Pancreas (tissue), 10 donors: ENCODE data around the gene CLEC5A. TPM values are rescaled to one million over a fixed set of nuclear protein-coding genes. Genes with fewer than 3 reads are reported as not detected.

Source experiments
- ATAC-seq, 4 donors: fragments of 200-7000 bp; cut with Tn5 transposase; one replicate each; pipeline versions ENCODE4 v1.8.0 to v1.9.1; 2020; ENCODE audit warnings: mild to moderate bottlenecking in 4 of 4, moderate library complexity in 4 of 4
- DNase-seq, 6 donors: peaks; one replicate each; pipeline ENCODE4 v3.0.0-alpha.2; 2020
- FAIRE-seq: peaks from 2 replicates; lab custom pipeline; 2012; peaks lifted over from hg19 to GRCh38; lab: Jason Lieb, UNC
- H3K27ac ChIP-seq, 4 donors: fragments of 200-600 bp; sonication (generic); 1 replicate in 3 of 4; 2 replicates in 1 of 4; pipeline versions ENCODE4 v1.5.0 to v1.8.0; 2020
- H3K27me3 ChIP-seq, 4 donors: fragments of 200-600 bp; one replicate each; pipeline ENCODE4 v1.8.0; 2021
- H3K36me3 ChIP-seq, 3 donors: fragments of 200-600 bp; sonication (generic) in 1 of 3; one replicate each; pipeline versions ENCODE4 v1.5.0 to v1.8.0; 2020 to 2021
- H3K4me1 ChIP-seq, 3 donors: fragments of 200-600 bp; one replicate each; pipeline ENCODE4 v1.8.0; 2021
- H3K4me3 ChIP-seq, 4 donors: fragments of 200-600 bp; sonication (generic) in 2 of 4; one replicate each; pipeline versions ENCODE4 v1.5.0 to v1.8.0; 2020 to 2021
- H3K9me3 ChIP-seq, 4 donors: fragments of 200-600 bp; one replicate each; pipeline ENCODE4 v1.8.0; 2021
- CTCF ChIP-seq, 4 donors: fragments of 200-600 bp; sonication (generic) in 3 of 4; IDR thresholded peaks; one replicate each; pipeline versions ENCODE4 v1.5.0 to v1.8.0; 2021; ENCODE audit warnings: antibody characterized with exemption in 4 of 4
- WGBS, 2 donors: extraction: QIAGEN DNeasy Blood & Tissue Kit; methylation state at CpG; one replicate each; pipeline ENCODE4 v1.1.7; 2013; 5-methylcytosine and 5-hydroxymethylcytosine counted together
- intact Hi-C, 3 donors: fragments of 100-400 bp; cut with DNase I; formaldehyde crosslinking; loops; one replicate each; pipeline versions ENCODE4 v1.11.1 to v1.14.2; 2022
- polyA plus RNA-seq, 2 donors: library from polyadenylated mRNA; stranded (reverse); fragments of 200-250 nt; gene quantifications; one replicate each; pipeline ENCODE4 v1.2.3, GENCODE V29; 2013
- total RNA-seq, 6 donors: library from RNA; stranded (reverse); fragmentation: NEBNext Ultra II Directional in 4 of 6; extraction: Animal tissue kit (Norgen Biotek cat#: 25700) in 4 of 6; gene quantifications; one replicate each; pipeline versions ENCODE4 v1.2.1 to v1.2.4, GENCODE V29; 2021 to 2023
- donor health status: healthy with polysubstance abuse.
- donor health status: DM: no; HTN: no; CAD: no; lungs with moderate emphysema.
- donor health status: DM: no; HTN: no; CAD: no.
- donor health status: control.
- donor health status: control.
- donor health status: Bipolar disorder and iron deficiency.
- donor health status: DM: yes; HTN: yes; CAD: no.
- donor health status: DM: no; HTN: no; CAD: no.
- donor health status: DM: no; HTN: no; CAD: no.
- donor health status: DM: yes; HTN: yes; CAD: no.

Gene CLEC5A
- total and polyA plus RNA-seq, 8 donors, result 0.14 to 5.3 (median 0.87) TPM

GRCh38 chr7:141976524-141977245 lies 29.9 kb upstream of the CLEC5A start:
- Histone ChIP-seq H3K9me3 (no peaks in the 10 kb centered on the region), H3K27ac (no peak overlapping the region), H3K27me3 (no peaks in the 10 kb centered on the region), H3K36me3 (no peaks in the 10 kb centered on the region), H3K4me1 (peaks cover 0 to 4% (median 0%) of the 10 kb centered on the region in 3 donors), H3K4me3 (peak overlapping the region in 1 of 4 donors; percentile 46)
- DNase-seq (no peak), ATAC-seq (peak in 1 of 4 donors; percentile 19), FAIRE-seq (no peak)
- TF ChIP-seq CTCF (IDR thresholded peaks at IDR 0.05), result no peak
- intact Hi-C loops, result loop anchor here in 1 of 3 donors (10.0 kb wide), 1 partner anchor 218 kb away; no protein-coding TSS in a partner anchor
- WGBS, 2 donors, result 35 to 36% methylated on average over 11 of the region's 11 CpGs

- DNase-seq (peak; percentile 69 to 96 (median 84)), ATAC-seq (peak; percentile 94 to 99 (median 98)), FAIRE-seq (no peak)
- peaks cover 0 to 4% (median 0%) of the 10 kb centered on the region in 3 donors for H3K4me1 ChIP-seq
- 13 to 14% methylated on average over 21 of the region's 21 CpGs for WGBS, 2 donors
- TF ChIP-seq CTCF (IDR thresholded peaks at IDR 0.05), result peak; percentile 78 to 87 (median 80)
- no peaks in the 10 kb centered on the region for H3K9me3 ChIP-seq
- no peaks in the 10 kb centered on the region for H3K27me3 ChIP-seq
- H3K27ac ChIP-seq, result peak overlapping the region in 1 of 4 donors; percentile 20
- peak overlapping the region in 3 of 4 donors; percentile 18 to 46 (median 32) for H3K4me3 ChIP-seq
- intact Hi-C loops, result loop anchor here in 1 of 3 donors (10.0 kb wide), 1 partner anchor 219 kb away; no protein-coding TSS in a partner anchor
- no peaks in the 10 kb centered on the region for H3K36me3 ChIP-seq
Observed at GRCh38 chr7:141975806-141976523, 29.2 kb upstream of the CLEC5A start.

GRCh38 chr7:141974831-141975230 lies 28.1 kb upstream of the CLEC5A start:
- H3K27me3 ChIP-seq, result no peaks in the 10 kb centered on the region
- intact Hi-C loops, result loop anchor here in 1 of 3 donors (10.0 kb wide), 1 partner anchor 220 kb away; no protein-coding TSS in a partner anchor
- H3K27ac ChIP-seq, result no peak overlapping the region
- WGBS, 2 donors, result 74 to 81% methylated on average over 2 of the region's 2 CpGs
- TF ChIP-seq CTCF (IDR thresholded peaks at IDR 0.05), result peak in 2 of 4 donors; percentile 16 to 21
- ATAC-seq, result peak in 2 of 4 donors; percentile 49 to 52
- H3K4me1 ChIP-seq, result peaks cover 0 to 4% (median 0%) of the 10 kb centered on the region in 3 donors
- FAIRE-seq, result no peak
- H3K36me3 ChIP-seq, result no peaks in the 10 kb centered on the region
- no peaks in the 10 kb centered on the region for H3K9me3 ChIP-seq
- no peak overlapping the region for H3K4me3 ChIP-seq
- DNase-seq, result no peak

- no peak for TF ChIP-seq CTCF (IDR thresholded peaks at IDR 0.05)
- no peak for ATAC-seq
- H3K4me3 ChIP-seq, result no peak within 1 kb of the TSS
- FAIRE-seq, result no peak
- H3K4me1 ChIP-seq, result peaks cover 0 to 4% (median 0%) of the 10 kb centered on the region in 3 donors
- 73 to 83% methylated on average over 7 of the region's 7 CpGs for WGBS, 2 donors
- intact Hi-C loops, result loop anchor here in 1 of 3 donors (10.0 kb wide), 1 partner anchor 221 kb away; no protein-coding TSS in a partner anchor
- H3K27ac ChIP-seq, result no peak within 1 kb of the TSS
- H3K9me3 ChIP-seq, result no peaks in the 10 kb centered on the region
- no peak for DNase-seq
- no peaks in the 10 kb centered on the region for H3K36me3 ChIP-seq
- peaks cover 0 to 10% (median 0%) of the 10 kb centered on the region in 4 donors for H3K27me3 ChIP-seq
Observed at GRCh38 chr7:141973673-141974072, 26.9 kb upstream of the CLEC5A start, which contains the start of gene TAS2R38. Gene TAS2R38 (minus strand): TSS chr7:141973773. CDS start chr7:141973689, 84 bp downstream.
